ENCODE data around the gene CAPZA1. TPM values are rescaled to one million over a fixed set of nuclear protein-coding genes. Genes with fewer than 3 reads are reported as not detected.
A peak's percentile ranks its signal among the peaks of the same experiment; 100 is the strongest.

CAPZA1 gene
- total and polyA plus RNA-seq, 2 donors = 149 to 249 TPM

GRCh38 chr1:112700290-112701226 is 80.9 kb downstream of the CAPZA1 start:
- no peak overlapping the region for H3K4me3 ChIP-seq (ENCODE audit: low read length in 2 of 2)
- WGBS = 60% methylated on average over 7 of the region's 7 CpGs
- peak overlapping the region; percentile 80 for H3K27ac ChIP-seq (ENCODE audit: low read depth in 1 of 2, low read length in 1 of 2)
- H3K9me3 ChIP-seq (ENCODE audit: control insufficient read depth in 2 of 2, insufficient read depth in 1 of 2, low read length in 1 of 2) = no peaks in the 10 kb centered on the region
- peaks cover 38 to 43% of the 10 kb centered on the region in 2 donors for H3K36me3 ChIP-seq (ENCODE audit: control insufficient read depth in 2 of 2, insufficient read depth in 2 of 2, low read length in 1 of 2)
- H3K4me1 ChIP-seq (ENCODE audit: control insufficient read depth in 2 of 2, insufficient read depth in 2 of 2, low read length in 2 of 2) = peaks cover 9 to 46% of the 10 kb centered on the region in 2 donors
- DNase-seq (ENCODE audit: low read depth in 6 of 9, low spot score in 9 of 9) = peak in 3 of 9 donors; percentile 44 to 66 (median 53)
- peaks cover 0 to 6% of the 10 kb centered on the region in 2 donors for H3K27me3 ChIP-seq (ENCODE audit: control insufficient read depth in 2 of 2, insufficient read depth in 1 of 2, low read length in 1 of 2)

GRCh38 chr1:112701227-112702066 is 81.8 kb downstream of the CAPZA1 start:
- Histone ChIP-seq H3K4me1 (ENCODE audit: control insufficient read depth in 2 of 2, insufficient read depth in 2 of 2, low read length in 2 of 2) (peaks cover 12 to 52% of the 10 kb centered on the region in 2 donors), H3K9me3 (ENCODE audit: control insufficient read depth in 2 of 2, insufficient read depth in 1 of 2, low read length in 1 of 2) (no peaks in the 10 kb centered on the region), H3K27ac (ENCODE audit: low read depth in 1 of 2, low read length in 1 of 2) (peak overlapping the region; percentile 47 to 80), H3K27me3 (ENCODE audit: control insufficient read depth in 2 of 2, insufficient read depth in 1 of 2, low read length in 1 of 2) (peaks cover 0 to 15% of the 10 kb centered on the region in 2 donors), H3K36me3 (ENCODE audit: control insufficient read depth in 2 of 2, insufficient read depth in 2 of 2, low read length in 1 of 2) (peaks cover 30 to 40% of the 10 kb centered on the region in 2 donors), H3K4me3 (ENCODE audit: low read length in 2 of 2) (no peak overlapping the region)
- 92% methylated on average over 17 of the region's 17 CpGs for WGBS
- DNase-seq (ENCODE audit: low read depth in 6 of 9, low spot score in 9 of 9) = no peak

- H3K36me3 ChIP-seq (ENCODE audit: control insufficient read depth in 2 of 2, insufficient read depth in 2 of 2, low read length in 1 of 2) = peaks cover 24 to 35% of the 10 kb centered on the region in 2 donors
- no peaks in the 10 kb centered on the region for H3K9me3 ChIP-seq (ENCODE audit: control insufficient read depth in 2 of 2, insufficient read depth in 1 of 2, low read length in 1 of 2)
- no peak overlapping the region for H3K27ac ChIP-seq (ENCODE audit: low read depth in 1 of 2, low read length in 1 of 2)
- H3K4me3 ChIP-seq (ENCODE audit: low read length in 2 of 2) = no peak overlapping the region
- H3K27me3 ChIP-seq (ENCODE audit: control insufficient read depth in 2 of 2, insufficient read depth in 1 of 2, low read length in 1 of 2) = peaks cover 2 to 20% of the 10 kb centered on the region in 2 donors
- H3K4me1 ChIP-seq (ENCODE audit: control insufficient read depth in 2 of 2, insufficient read depth in 2 of 2, low read length in 2 of 2) = peaks cover 12 to 57% of the 10 kb centered on the region in 2 donors
- DNase-seq (ENCODE audit: low read depth in 6 of 9, low spot score in 9 of 9) = no peak
- WGBS = 94% methylated on average over 3 of the region's 3 CpGs
Observed at GRCh38 chr1:112702067-112702395, 82.4 kb downstream of the CAPZA1 start.

- H3K9me3 ChIP-seq (ENCODE audit: control insufficient read depth in 2 of 2, insufficient read depth in 1 of 2, low read length in 1 of 2) = no peaks in the 10 kb centered on the region
- peaks cover 12 to 57% of the 10 kb centered on the region in 2 donors for H3K4me1 ChIP-seq (ENCODE audit: control insufficient read depth in 2 of 2, insufficient read depth in 2 of 2, low read length in 2 of 2)
- H3K27ac ChIP-seq (ENCODE audit: low read depth in 1 of 2, low read length in 1 of 2) = no peak overlapping the region
- WGBS = 92% methylated on average over 12 of the region's 12 CpGs
- H3K36me3 ChIP-seq (ENCODE audit: control insufficient read depth in 2 of 2, insufficient read depth in 2 of 2, low read length in 1 of 2) = peaks cover 23 to 33% of the 10 kb centered on the region in 2 donors
- H3K4me3 ChIP-seq (ENCODE audit: low read length in 2 of 2) = no peak overlapping the region
- peaks cover 7 to 26% of the 10 kb centered on the region in 2 donors for H3K27me3 ChIP-seq (ENCODE audit: control insufficient read depth in 2 of 2, insufficient read depth in 1 of 2, low read length in 1 of 2)
- DNase-seq (ENCODE audit: low read depth in 6 of 9, low spot score in 9 of 9) = no peak
Observed at GRCh38 chr1:112702420-112703261, 83.0 kb downstream of the CAPZA1 start.

GRCh38 chr1:112703706-112704105 is 84.1 kb downstream of the CAPZA1 start:
- H3K4me1 ChIP-seq (ENCODE audit: control insufficient read depth in 2 of 2, insufficient read depth in 2 of 2, low read length in 2 of 2) = peaks cover 12 to 53% of the 10 kb centered on the region in 2 donors
- H3K36me3 ChIP-seq (ENCODE audit: control insufficient read depth in 2 of 2, insufficient read depth in 2 of 2, low read length in 1 of 2) = peaks cover 13 to 22% of the 10 kb centered on the region in 2 donors
- no peaks in the 10 kb centered on the region for H3K9me3 ChIP-seq (ENCODE audit: control insufficient read depth in 2 of 2, insufficient read depth in 1 of 2, low read length in 1 of 2)
- peaks cover 12 to 36% of the 10 kb centered on the region in 2 donors for H3K27me3 ChIP-seq (ENCODE audit: control insufficient read depth in 2 of 2, insufficient read depth in 1 of 2, low read length in 1 of 2)
- H3K27ac ChIP-seq (ENCODE audit: low read depth in 1 of 2, low read length in 1 of 2) = no peak overlapping the region
- no peak for DNase-seq (ENCODE audit: low read depth in 6 of 9, low spot score in 9 of 9)
- WGBS = 95% methylated on average over 8 of the region's 8 CpGs
- no peak overlapping the region for H3K4me3 ChIP-seq (ENCODE audit: low read length in 2 of 2)

- H3K4me1 ChIP-seq (ENCODE audit: control insufficient read depth in 2 of 2, insufficient read depth in 2 of 2, low read length in 2 of 2) = peaks cover 12 to 53% of the 10 kb centered on the region in 2 donors
- H3K27ac ChIP-seq (ENCODE audit: low read depth in 1 of 2, low read length in 1 of 2) = peak overlapping the region; percentile 22 to 32
- no peaks in the 10 kb centered on the region for H3K9me3 ChIP-seq (ENCODE audit: control insufficient read depth in 2 of 2, insufficient read depth in 1 of 2, low read length in 1 of 2)
- H3K4me3 ChIP-seq (ENCODE audit: low read length in 2 of 2) = peak overlapping the region in 1 of 2 donors; percentile 31
- WGBS = 68% methylated on average over 7 of the region's 7 CpGs
- H3K27me3 ChIP-seq (ENCODE audit: control insufficient read depth in 2 of 2, insufficient read depth in 1 of 2, low read length in 1 of 2) = peaks cover 17 to 43% of the 10 kb centered on the region in 2 donors
- DNase-seq (ENCODE audit: low read depth in 6 of 9, low spot score in 9 of 9) = no peak
- peaks cover 10 to 18% of the 10 kb centered on the region in 2 donors for H3K36me3 ChIP-seq (ENCODE audit: control insufficient read depth in 2 of 2, insufficient read depth in 2 of 2, low read length in 1 of 2)
Observed at GRCh38 chr1:112704391-112704933, 84.8 kb downstream of the CAPZA1 start.

GRCh38 chr1:112704934-112705627 is 85.4 kb downstream of the CAPZA1 start:
- peak overlapping the region; percentile 56 to 68 for H3K27ac ChIP-seq (ENCODE audit: low read depth in 1 of 2, low read length in 1 of 2)
- peaks cover 12 to 47% of the 10 kb centered on the region in 2 donors for H3K4me1 ChIP-seq (ENCODE audit: control insufficient read depth in 2 of 2, insufficient read depth in 2 of 2, low read length in 2 of 2)
- peaks cover 4 to 12% of the 10 kb centered on the region in 2 donors for H3K36me3 ChIP-seq (ENCODE audit: control insufficient read depth in 2 of 2, insufficient read depth in 2 of 2, low read length in 1 of 2)
- no peaks in the 10 kb centered on the region for H3K9me3 ChIP-seq (ENCODE audit: control insufficient read depth in 2 of 2, insufficient read depth in 1 of 2, low read length in 1 of 2)
- H3K27me3 ChIP-seq (ENCODE audit: control insufficient read depth in 2 of 2, insufficient read depth in 1 of 2, low read length in 1 of 2) = peaks cover 21 to 49% of the 10 kb centered on the region in 2 donors
- WGBS = 17% methylated on average over 13 of the region's 13 CpGs
- peak overlapping the region in 1 of 2 donors; percentile 43 for H3K4me3 ChIP-seq (ENCODE audit: low read length in 2 of 2)
- peak in 4 of 9 donors; percentile 43 to 77 (median 52) for DNase-seq (ENCODE audit: low read depth in 6 of 9, low spot score in 9 of 9)

All from thymus (tissue), 11 donors.